ENCODE data around the gene HTR5A. TPM values are rescaled to one million over a fixed set of nuclear protein-coding genes. Genes with fewer than 3 reads are reported as not detected.

Gene HTR5A
- total RNA-seq, 1 donor from 2014 or later = not detected

DNA sequence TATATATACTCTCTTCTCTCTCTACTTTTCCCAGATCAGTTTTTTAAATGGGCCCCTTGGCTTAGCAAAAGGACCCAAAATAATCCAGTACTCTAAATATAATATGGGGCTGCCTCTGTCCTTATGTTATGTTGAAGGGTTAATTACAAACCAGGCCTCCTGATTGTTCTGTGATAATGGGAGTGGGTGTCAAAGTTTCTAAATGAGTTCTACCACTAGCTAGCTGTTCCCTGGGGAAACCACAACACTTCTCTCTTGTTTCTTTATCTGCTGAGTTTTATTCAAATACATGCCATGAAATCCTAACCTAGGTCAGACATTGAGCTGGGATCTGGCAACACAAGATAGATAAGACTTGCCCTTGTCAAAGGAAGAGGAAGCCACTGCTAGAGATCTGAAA lies 3.8 kb downstream of the HTR5A start:
- Histone ChIP-seq H3K36me3 (ENCODE audit: control insufficient read depth in 3 of 3, insufficient read depth in 3 of 3, low read length in 3 of 3) (no peaks in the 10 kb centered on the region), H3K9me3 (ENCODE audit: control insufficient read depth in 3 of 3, low read length in 3 of 3) (no peaks in the 10 kb centered on the region), H3K27ac (ENCODE audit: low read depth, low read length) (no peak overlapping the region), H3K4me1 (ENCODE audit: control insufficient read depth in 3 of 3, insufficient read depth in 3 of 3, low read length in 3 of 3) (no peaks in the 10 kb centered on the region), H3K9ac (ENCODE audit: low read depth in 1 of 3, low read length in 3 of 3) (no peak overlapping the region), H3K27me3 (ENCODE audit: control insufficient read depth in 3 of 3, insufficient read depth in 3 of 3, low read length in 3 of 3) (peaks cover 11 to 16% (median 12%) of the 10 kb centered on the region in 3 donors), H3K4me3 (ENCODE audit: low read length in 3 of 3) (no peak overlapping the region)

DNA sequence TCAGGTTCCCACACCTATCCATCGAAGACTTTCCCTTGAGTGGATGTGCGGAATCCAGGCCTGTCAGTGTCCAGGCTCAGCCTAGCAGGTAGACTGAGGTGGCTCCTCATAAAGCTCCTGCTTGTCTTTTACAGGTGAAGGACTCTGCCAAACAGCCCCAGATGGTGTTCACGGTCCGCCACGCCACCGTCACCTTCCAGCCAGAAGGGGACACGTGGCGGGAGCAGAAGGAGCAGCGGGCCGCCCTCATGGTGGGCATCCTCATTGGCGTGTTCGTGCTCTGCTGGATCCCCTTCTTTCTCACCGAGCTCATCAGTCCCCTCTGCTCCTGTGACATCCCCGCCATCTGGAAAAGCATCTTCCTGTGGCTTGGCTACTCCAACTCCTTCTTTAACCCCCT lies 13.9 kb downstream of the HTR5A start:
- no peaks in the 10 kb centered on the region for H3K36me3 ChIP-seq (ENCODE audit: control insufficient read depth in 3 of 3, insufficient read depth in 3 of 3, low read length in 3 of 3)
- no peak overlapping the region for H3K4me3 ChIP-seq (ENCODE audit: low read length in 3 of 3)
- no peak overlapping the region for H3K27ac ChIP-seq (ENCODE audit: low read depth, low read length)
- H3K4me1 ChIP-seq (ENCODE audit: control insufficient read depth in 3 of 3, insufficient read depth in 3 of 3, low read length in 3 of 3) = no peaks in the 10 kb centered on the region
- H3K9ac ChIP-seq (ENCODE audit: low read depth in 1 of 3, low read length in 3 of 3) = no peak overlapping the region
- peaks cover 0 to 3% (median 0%) of the 10 kb centered on the region in 3 donors for H3K9me3 ChIP-seq (ENCODE audit: control insufficient read depth in 3 of 3, low read length in 3 of 3)
- peaks cover 0 to 12% (median 3%) of the 10 kb centered on the region in 3 donors for H3K27me3 ChIP-seq (ENCODE audit: control insufficient read depth in 3 of 3, insufficient read depth in 3 of 3, low read length in 3 of 3)

GRCh38 chr7:155084969-155085368 lies 14.8 kb downstream of the HTR5A start:
- H3K4me3 ChIP-seq (ENCODE audit: low read length in 3 of 3) = no peak overlapping the region
- no peak overlapping the region for H3K9ac ChIP-seq (ENCODE audit: low read depth in 1 of 3, low read length in 3 of 3)
- H3K4me1 ChIP-seq (ENCODE audit: control insufficient read depth in 3 of 3, insufficient read depth in 3 of 3, low read length in 3 of 3) = no peaks in the 10 kb centered on the region
- H3K9me3 ChIP-seq (ENCODE audit: control insufficient read depth in 3 of 3, low read length in 3 of 3) = peaks cover 0 to 3% (median 0%) of the 10 kb centered on the region in 3 donors
- peaks cover 0 to 12% (median 3%) of the 10 kb centered on the region in 3 donors for H3K27me3 ChIP-seq (ENCODE audit: control insufficient read depth in 3 of 3, insufficient read depth in 3 of 3, low read length in 3 of 3)
- no peaks in the 10 kb centered on the region for H3K36me3 ChIP-seq (ENCODE audit: control insufficient read depth in 3 of 3, insufficient read depth in 3 of 3, low read length in 3 of 3)
- H3K27ac ChIP-seq (ENCODE audit: low read depth, low read length) = no peak overlapping the region

GRCh38 chr7:155090684-155091083 lies 20.6 kb downstream of the HTR5A start:
- Histone ChIP-seq H3K27me3 (ENCODE audit: control insufficient read depth in 3 of 3, insufficient read depth in 3 of 3, low read length in 3 of 3) (peaks cover 0 to 8% (median 3%) of the 10 kb centered on the region in 3 donors), H3K27ac (ENCODE audit: low read depth, low read length) (no peak overlapping the region), H3K4me1 (ENCODE audit: control insufficient read depth in 3 of 3, insufficient read depth in 3 of 3, low read length in 3 of 3) (no peaks in the 10 kb centered on the region), H3K9me3 (ENCODE audit: control insufficient read depth in 3 of 3, low read length in 3 of 3) (no peaks in the 10 kb centered on the region), H3K4me3 (ENCODE audit: low read length in 3 of 3) (no peak overlapping the region), H3K36me3 (ENCODE audit: control insufficient read depth in 3 of 3, insufficient read depth in 3 of 3, low read length in 3 of 3) (no peaks in the 10 kb centered on the region), H3K9ac (ENCODE audit: low read depth in 1 of 3, low read length in 3 of 3) (no peak overlapping the region)

DNA sequence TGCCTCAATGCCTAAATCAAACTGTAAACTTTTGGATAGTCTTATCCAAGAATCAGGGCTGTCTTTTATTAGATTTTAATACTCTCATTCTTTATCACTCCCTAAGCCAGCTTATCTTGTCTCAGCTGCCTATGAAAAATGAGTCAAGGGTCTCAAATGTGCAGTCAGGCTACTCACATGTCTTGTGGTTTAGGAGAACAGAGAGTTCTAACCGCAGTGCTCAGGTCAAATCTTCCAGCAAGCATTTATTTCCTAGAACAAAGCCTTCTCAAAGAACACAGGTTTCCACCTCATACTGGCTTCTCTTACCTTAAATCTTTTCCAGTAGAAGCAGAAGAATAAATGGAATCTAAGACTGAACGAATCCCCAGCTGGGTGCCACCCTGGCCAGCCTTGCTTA lies 23.5 kb downstream of the HTR5A start:
- no peaks in the 10 kb centered on the region for H3K36me3 ChIP-seq (ENCODE audit: control insufficient read depth in 3 of 3, insufficient read depth in 3 of 3, low read length in 3 of 3)
- H3K27me3 ChIP-seq (ENCODE audit: control insufficient read depth in 3 of 3, insufficient read depth in 3 of 3, low read length in 3 of 3) = peaks cover 0 to 5% (median 0%) of the 10 kb centered on the region in 3 donors
- H3K27ac ChIP-seq (ENCODE audit: low read depth, low read length) = no peak overlapping the region
- no peak overlapping the region for H3K4me3 ChIP-seq (ENCODE audit: low read length in 3 of 3)
- no peaks in the 10 kb centered on the region for H3K4me1 ChIP-seq (ENCODE audit: control insufficient read depth in 3 of 3, insufficient read depth in 3 of 3, low read length in 3 of 3)
- no peak overlapping the region for H3K9ac ChIP-seq (ENCODE audit: low read depth in 1 of 3, low read length in 3 of 3)
- no peaks in the 10 kb centered on the region for H3K9me3 ChIP-seq (ENCODE audit: control insufficient read depth in 3 of 3, low read length in 3 of 3)

DNA sequence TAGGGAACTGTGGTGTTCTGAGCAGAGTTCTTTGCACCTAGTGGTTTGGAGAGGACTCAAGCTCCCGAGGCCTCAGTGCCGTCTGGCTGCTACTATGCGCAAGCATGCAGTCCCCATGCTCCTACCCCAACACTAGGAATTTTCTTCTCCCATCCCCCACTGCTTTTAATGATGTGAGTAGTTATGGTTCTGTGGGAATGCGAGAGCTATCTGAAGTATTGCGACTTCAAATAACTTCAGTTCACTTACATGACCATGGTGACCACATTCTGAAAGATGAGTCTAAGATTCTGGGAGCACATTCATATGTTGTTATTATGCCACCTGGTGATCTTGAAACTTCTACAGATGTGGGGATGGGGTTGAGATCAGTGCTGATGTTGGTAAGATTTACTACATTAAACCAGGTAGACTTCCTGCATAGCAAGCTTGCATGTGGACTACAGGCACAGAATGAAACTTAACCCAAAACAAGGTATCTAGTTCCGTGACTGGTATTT lies 24.6 kb downstream of the HTR5A start:
- no peak overlapping the region for H3K4me3 ChIP-seq (ENCODE audit: low read length in 3 of 3)
- peaks cover 0 to 5% (median 2%) of the 10 kb centered on the region in 3 donors for H3K27me3 ChIP-seq (ENCODE audit: control insufficient read depth in 3 of 3, insufficient read depth in 3 of 3, low read length in 3 of 3)
- H3K4me1 ChIP-seq (ENCODE audit: control insufficient read depth in 3 of 3, insufficient read depth in 3 of 3, low read length in 3 of 3) = no peaks in the 10 kb centered on the region
- H3K27ac ChIP-seq (ENCODE audit: low read depth, low read length) = no peak overlapping the region
- no peaks in the 10 kb centered on the region for H3K9me3 ChIP-seq (ENCODE audit: control insufficient read depth in 3 of 3, low read length in 3 of 3)
- no peaks in the 10 kb centered on the region for H3K36me3 ChIP-seq (ENCODE audit: control insufficient read depth in 3 of 3, insufficient read depth in 3 of 3, low read length in 3 of 3)
- H3K9ac ChIP-seq (ENCODE audit: low read depth in 1 of 3, low read length in 3 of 3) = no peak overlapping the region

- Histone ChIP-seq H3K36me3 (ENCODE audit: control insufficient read depth in 3 of 3, insufficient read depth in 3 of 3, low read length in 3 of 3) (no peaks in the 10 kb centered on the region), H3K27me3 (ENCODE audit: control insufficient read depth in 3 of 3, insufficient read depth in 3 of 3, low read length in 3 of 3) (peaks cover 0 to 5% (median 2%) of the 10 kb centered on the region in 3 donors), H3K4me1 (ENCODE audit: control insufficient read depth in 3 of 3, insufficient read depth in 3 of 3, low read length in 3 of 3) (no peaks in the 10 kb centered on the region)
Observed at GRCh38 chr7:155097338-155097737, 27.2 kb downstream of the HTR5A start.

DNA sequence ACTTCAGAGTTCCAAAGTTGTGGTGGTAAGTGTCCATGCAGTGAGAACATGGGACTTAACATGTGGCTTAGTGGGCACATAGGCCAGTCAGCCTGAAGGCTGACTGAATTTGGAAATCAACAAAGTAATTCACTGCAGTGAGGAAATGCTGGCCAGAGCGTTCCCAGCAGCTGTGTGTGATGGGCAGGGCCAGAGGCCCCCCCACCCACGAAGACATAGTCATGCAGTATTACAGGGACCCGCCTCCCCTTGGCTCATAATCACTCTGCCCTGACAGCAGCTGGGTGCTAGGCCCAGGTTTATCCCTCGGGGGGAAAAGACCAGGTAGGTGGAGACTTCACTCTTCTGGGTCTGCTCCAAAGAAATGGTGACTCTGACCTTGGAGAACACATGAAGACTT lies 33.7 kb downstream of the HTR5A start:
- H3K36me3 ChIP-seq (ENCODE audit: control insufficient read depth in 3 of 3, insufficient read depth in 3 of 3, low read length in 3 of 3) = no peaks in the 10 kb centered on the region

More at GRCh38 chr7:155097338-155097737, 27.2 kb downstream of the HTR5A start:
- H3K9me3 ChIP-seq (ENCODE audit: control insufficient read depth in 3 of 3, low read length in 3 of 3) = no peaks in the 10 kb centered on the region
- H3K9ac ChIP-seq (ENCODE audit: low read depth in 1 of 3, low read length in 3 of 3) = no peak overlapping the region
- H3K4me3 ChIP-seq (ENCODE audit: low read length in 3 of 3) = no peak overlapping the region
- no peak overlapping the region for H3K27ac ChIP-seq (ENCODE audit: low read depth, low read length)

DNA sequence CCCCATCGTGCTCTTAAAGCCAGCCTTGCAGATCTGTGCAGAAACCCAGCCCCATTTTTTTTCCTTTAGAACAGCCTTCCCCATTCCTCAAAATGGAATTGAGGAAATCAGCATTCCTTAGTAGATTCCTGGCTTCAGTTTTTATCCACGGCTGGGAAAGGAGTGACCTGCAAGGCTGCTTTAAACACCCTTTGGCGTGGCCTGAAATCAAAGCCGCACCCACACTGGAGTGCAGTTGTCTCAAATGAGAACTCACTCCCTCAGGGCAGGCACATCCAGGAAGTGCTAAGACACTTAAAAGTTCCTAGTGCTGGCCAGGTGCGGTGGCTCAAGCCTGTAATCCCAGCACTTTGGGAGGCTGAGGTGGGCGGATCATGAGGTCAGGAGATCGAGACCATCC lies 34.8 kb downstream of the HTR5A start:
- Histone ChIP-seq H3K36me3 (ENCODE audit: control insufficient read depth in 3 of 3, insufficient read depth in 3 of 3, low read length in 3 of 3) (no peaks in the 10 kb centered on the region), H3K4me3 (ENCODE audit: low read length in 3 of 3) (no peak overlapping the region), H3K9ac (ENCODE audit: low read depth in 1 of 3, low read length in 3 of 3) (no peak overlapping the region), H3K4me1 (ENCODE audit: control insufficient read depth in 3 of 3, insufficient read depth in 3 of 3, low read length in 3 of 3) (no peaks in the 10 kb centered on the region), H3K27me3 (ENCODE audit: control insufficient read depth in 3 of 3, insufficient read depth in 3 of 3, low read length in 3 of 3) (peaks cover 20 to 34% (median 22%) of the 10 kb centered on the region in 3 donors), H3K9me3 (ENCODE audit: control insufficient read depth in 3 of 3, low read length in 3 of 3) (no peaks in the 10 kb centered on the region), H3K27ac (ENCODE audit: low read depth, low read length) (no peak overlapping the region)

More for the DNA sequence above, 33.7 kb downstream of the HTR5A start:
- Histone ChIP-seq H3K9me3 (ENCODE audit: control insufficient read depth in 3 of 3, low read length in 3 of 3) (no peaks in the 10 kb centered on the region), H3K9ac (ENCODE audit: low read depth in 1 of 3, low read length in 3 of 3) (no peak overlapping the region), H3K27ac (ENCODE audit: low read depth, low read length) (no peak overlapping the region), H3K27me3 (ENCODE audit: control insufficient read depth in 3 of 3, insufficient read depth in 3 of 3, low read length in 3 of 3) (peaks cover 15 to 27% (median 16%) of the 10 kb centered on the region in 3 donors), H3K4me1 (ENCODE audit: control insufficient read depth in 3 of 3, insufficient read depth in 3 of 3, low read length in 3 of 3) (no peaks in the 10 kb centered on the region), H3K4me3 (ENCODE audit: low read length in 3 of 3) (no peak overlapping the region)

- H3K27me3 ChIP-seq (ENCODE audit: control insufficient read depth in 3 of 3, insufficient read depth in 3 of 3, low read length in 3 of 3) = peaks cover 22 to 41% (median 27%) of the 10 kb centered on the region in 3 donors
- no peaks in the 10 kb centered on the region for H3K36me3 ChIP-seq (ENCODE audit: control insufficient read depth in 3 of 3, insufficient read depth in 3 of 3, low read length in 3 of 3)
- no peak overlapping the region for H3K9ac ChIP-seq (ENCODE audit: low read depth in 1 of 3, low read length in 3 of 3)
- H3K4me1 ChIP-seq (ENCODE audit: control insufficient read depth in 3 of 3, insufficient read depth in 3 of 3, low read length in 3 of 3) = no peaks in the 10 kb centered on the region
- H3K27ac ChIP-seq (ENCODE audit: low read depth, low read length) = no peak overlapping the region
- H3K9me3 ChIP-seq (ENCODE audit: control insufficient read depth in 3 of 3, low read length in 3 of 3) = no peaks in the 10 kb centered on the region
- H3K4me3 ChIP-seq (ENCODE audit: low read length in 3 of 3) = no peak overlapping the region
Observed at GRCh38 chr7:155106356-155106755, 36.2 kb downstream of the HTR5A start.
